NCI-H128 (cell line): ENCODE results near the gene NMT1.

Experiments
- DNase-seq: peaks from one replicate; lab custom pipeline; 2025; ENCODE audit not compliant: unreplicated experiment; lab: John Stamatoyannopoulos, UW

The NMT1 gene

DNA sequence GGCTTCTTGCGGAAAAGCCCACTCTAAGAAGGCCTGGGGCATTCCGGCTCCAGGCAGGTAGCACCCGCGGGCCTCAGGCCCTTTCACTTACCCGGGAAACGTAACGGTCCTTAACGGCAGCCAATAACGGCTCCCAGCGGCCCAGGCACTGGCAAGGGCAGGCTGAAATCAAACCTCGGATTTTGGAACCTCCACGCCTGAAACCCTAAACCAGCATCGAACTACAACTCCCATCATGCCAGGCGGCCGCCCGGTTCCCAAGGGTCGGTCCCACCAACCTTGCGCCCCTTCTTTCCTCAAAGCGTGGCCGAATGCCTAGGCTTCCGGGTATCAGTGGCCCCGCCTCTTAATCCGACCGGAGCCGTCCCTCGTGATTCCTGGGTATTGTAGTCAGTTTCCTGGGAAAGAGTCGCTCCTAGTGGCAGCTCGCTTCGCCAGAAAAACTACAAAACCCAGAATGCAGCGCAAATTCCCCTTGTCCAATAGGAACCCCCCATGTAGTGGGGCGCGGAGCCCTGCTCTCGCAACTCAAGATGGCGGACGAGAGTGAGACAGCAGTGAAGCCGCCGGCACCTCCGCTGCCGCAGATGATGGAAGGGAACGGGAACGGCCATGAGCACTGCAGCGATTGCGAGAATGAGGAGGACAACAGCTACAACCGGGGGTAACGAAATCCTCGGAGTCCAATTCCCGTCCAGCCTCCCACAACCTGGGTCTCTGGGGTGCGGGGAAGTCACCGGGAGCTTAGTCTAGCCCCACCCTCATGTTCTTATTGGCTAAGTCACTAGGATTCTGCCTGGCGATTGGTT is at the start of gene NMT1:
Gene NMT1, plus strand, starts transcription at position 521 of the 809 bp plus-strand sequence. Its CDS starts 13 bp downstream, at position 534.
- peak; percentile 98 for DNase-seq

DNA sequence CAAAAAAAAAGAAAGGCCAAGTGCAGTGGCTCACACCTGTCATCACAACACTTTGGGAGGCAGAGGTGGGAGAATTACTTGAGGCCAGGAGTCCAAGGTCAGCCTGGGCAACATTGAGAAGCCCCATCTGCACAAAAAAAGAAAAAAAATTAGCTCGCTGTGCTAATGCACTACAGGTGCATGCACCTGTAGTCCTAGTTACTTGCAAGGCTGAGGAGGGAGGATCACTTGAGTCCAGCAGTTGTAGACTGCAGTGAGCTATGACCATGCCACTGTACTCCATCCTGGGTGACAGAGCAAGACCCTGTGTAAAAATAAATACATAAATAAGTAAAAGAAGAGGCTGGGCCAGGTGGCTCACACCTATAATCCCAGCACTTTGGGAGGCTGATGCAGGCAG is 49.4 kb upstream of the NMT1 start:
- no peak for DNase-seq

DNA sequence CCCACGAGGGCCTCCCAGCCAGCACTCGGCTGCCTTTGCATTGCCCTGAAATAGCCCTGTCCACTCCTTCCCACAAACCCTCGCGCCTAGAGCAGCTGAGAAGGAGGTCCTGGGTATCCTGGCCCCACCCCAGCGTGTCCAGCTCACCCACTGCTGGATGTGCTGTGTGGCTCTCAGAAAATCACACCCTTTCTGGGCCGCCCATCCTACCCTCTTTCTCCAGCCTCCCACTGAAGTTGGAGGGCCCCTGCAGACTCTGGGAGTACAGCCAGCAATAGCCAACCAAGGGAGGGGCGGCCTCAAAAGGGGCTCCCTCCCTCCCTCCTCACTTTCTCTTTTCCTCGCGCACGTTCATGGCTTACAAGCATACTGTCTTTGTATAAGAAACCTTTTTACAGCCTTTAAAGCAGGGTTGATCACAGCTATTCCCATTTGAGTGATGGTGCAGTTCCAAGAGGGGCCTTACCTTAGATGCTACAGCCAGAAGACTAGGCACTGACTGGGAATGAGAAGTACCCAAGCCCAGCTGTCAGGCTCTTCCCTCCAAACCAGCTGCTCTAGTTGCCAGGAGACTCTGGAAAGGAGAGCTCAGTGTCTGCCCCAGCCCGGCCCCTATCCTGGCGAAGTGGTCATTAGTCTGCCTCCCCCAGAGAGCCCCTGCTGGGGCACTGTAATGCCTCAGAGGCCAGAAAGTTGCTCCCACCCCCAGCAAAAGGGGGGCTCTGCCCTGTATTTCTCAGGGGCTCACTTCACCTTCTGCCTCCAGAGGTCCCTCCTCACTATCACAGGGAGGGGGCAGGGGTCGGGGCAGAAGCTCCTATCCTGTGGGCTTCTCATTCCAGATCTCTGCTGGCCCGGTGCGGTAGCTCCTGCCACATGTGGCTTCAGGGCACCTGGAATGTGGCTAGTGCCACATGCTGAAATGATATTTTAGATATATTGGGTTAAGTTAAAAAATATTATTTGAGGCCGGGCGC is 47.8 kb upstream of the NMT1 start:
- no peak for DNase-seq

DNA sequence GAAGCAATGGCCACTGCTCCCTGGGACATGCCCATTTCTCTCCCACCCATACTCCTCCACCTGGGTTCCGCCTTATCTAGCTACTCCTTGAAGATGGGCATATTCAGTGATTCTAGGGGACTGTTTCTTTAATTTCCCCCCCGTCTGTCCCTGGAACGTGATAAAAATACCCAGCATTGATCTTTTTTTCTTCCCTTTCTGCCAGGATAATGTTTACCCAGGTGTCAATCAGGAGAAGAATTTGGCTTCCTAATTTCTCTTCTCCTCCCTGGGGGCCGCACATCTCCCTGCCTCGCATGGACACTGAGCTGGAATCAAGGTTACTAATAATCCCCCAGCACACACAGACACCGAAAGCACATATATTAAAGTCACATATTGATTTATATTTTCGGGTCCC is 44.9 kb upstream of the NMT1 start:
- no peak for DNase-seq

DNA sequence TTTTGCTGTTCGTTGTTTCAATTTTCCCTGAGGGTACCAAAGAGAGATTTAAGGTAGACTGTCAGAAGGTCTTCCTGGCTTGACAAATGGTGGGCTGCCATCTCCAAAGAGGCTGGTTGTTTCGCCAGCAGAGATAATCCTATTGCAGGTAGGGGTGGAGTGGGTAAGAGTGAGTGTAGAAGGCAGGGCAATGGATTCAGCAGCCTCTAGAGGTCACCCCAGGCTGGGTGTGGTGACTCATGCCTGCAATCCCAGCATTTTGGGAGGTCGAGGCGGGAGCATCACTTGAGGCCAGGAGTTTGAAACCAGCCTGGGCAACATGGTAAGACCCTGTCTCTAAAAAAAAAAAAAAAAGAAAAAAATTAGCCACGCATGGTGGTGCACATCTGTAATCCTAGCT is 44.3 kb upstream of the NMT1 start:
- no peak for DNase-seq

DNA sequence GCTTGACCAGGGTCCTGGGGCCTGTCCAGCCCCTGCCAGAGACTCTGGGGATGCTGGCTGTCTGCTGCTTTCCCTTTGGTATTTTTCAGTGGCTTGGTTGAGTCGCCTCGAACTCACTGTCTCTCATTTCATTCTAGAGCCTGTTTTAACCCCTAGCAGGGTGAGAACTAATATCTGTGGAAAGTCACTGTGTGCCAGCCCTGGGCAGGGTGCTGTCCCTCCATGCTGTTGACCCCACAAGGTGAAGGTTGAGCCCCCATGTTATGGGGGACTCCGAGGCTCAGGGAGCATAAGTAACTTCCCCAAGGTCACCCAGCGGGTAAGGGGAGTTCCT is 42.6 kb upstream of the NMT1 start:
- no peak for DNase-seq

DNA sequence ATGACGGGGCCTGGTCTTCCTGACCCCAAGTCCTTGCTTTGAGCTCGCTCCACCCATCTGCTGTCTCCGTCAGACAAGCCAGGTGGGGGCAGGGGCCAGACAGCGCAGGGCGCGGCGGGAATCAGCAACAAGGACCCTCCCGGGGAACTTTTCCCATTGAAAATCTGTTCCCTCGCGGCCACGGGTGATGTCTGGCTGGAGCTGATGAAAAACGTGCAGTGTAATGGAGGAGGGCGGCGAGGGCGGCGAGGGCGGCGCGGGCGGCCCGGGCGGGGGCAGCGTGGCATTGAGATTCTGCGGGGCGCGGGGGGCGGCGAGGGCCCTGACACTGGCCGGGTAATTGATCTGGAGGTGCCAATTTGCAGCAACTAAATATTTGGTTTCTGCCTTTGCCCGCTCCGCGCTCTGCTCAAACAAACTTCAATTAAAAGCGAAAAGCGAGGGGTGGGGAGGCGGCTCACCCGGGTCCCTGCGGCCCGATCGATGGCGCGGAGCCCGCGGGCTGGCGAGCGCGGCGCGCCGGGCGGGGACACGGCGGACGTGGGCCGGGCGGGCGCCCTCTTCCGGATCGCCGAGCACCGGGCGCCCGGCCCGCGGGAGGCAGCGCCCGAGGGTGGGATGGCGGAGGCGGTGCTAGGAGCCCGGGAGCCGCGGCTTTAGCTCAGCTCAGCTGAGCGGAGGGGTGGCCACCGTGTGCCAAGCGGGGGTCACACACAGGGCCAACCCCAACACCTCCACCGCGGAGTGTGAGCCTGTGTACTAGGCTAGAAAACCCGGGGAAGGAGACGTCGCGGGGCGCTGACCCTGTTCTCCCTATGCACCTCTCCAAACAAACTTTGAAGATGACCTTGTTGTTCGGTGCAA is 42.0 kb upstream of the NMT1 start:
- peak; percentile 7 for DNase-seq

DNA sequence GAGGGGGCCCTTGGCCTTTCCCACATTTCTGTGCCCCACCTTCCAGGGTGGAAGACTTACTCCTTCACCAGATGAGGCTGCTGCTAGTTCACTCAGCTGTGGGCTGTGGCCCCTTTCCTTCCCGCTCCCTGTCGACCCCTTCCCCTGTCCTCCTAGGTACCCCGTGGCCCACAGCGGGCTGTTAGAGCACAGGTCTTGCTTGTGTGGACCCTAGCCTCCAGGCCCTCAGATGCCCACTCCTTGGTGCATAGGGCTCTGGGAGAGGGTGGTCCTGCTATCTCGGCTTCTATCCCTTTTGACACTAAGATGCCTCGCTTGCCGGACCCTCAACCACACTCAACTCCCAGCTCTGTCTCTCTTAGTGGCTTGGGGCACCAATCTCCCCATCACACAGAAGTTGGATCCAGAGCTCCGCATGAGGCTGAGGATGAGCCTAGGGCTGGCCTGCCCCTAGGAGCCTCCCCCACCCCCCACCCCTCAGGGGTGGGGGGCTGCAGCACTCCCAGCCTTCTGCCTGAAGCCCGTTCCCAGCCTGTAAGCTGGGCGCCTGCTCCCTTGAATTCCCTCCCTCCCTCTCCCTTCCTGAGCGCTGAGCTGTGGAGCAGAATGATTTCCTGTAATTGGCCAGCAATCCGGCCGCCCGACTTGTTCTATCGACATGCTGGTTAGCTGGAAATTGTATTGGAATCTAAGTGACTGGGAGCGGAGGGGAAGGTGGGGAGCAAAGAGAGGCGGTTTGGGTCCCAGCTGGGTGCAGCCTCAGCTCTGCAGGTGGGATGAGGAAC is 40.6 kb upstream of the NMT1 start:
- no peak for DNase-seq

DNA sequence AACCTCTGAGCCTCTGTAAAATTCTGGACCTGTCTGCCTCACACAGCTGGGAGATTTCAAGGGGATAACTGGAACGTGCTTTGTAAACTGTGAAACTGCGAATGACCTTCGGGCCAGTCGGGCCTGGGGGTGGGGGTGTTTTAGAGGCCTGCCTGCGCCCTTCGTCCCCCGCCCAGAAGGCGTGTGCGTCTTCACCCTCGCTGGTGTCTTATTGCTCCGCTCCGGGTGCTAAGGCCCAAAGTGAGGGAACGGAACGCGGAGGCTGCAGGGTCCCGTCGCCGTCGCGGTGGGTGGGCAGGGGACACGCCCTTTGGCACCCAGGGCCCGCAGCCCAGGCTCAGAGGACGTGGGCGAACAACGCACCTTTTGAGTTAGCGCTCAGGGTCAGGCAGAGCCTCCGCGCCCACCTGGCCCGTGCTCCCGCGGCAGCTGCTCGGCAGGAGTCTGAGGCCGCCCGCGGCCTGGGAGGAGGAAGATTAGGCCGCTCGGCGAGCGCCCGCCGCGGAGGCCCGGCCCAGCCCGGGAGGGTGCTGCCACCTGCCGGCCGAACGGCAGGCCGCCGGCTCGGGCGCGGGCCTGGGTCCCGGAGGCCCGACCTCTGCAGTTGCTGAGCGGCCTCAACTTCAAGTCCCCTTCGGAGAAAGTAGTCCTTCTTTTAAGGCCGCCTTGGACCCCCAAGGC is 39.4 kb upstream of the NMT1 start:
- DNase-seq, result peak; percentile 2

DNA sequence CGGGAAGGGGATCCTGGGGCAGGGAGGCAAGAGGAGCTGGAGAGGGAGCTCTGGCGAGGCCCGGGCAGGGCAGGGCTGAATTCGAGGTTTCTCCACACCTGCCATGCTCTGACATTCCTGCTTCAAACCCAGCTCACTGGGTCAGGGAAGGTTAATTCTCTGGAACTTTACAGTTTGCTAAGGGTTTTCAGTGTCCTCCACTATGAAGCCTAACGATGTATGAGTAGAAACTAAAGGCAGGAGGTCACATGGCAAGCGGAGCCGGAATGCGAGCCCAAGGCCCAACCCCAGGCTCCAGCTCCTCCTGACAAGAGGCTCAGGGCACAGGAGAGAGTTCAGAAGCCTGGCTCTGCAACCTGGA is 38.8 kb upstream of the NMT1 start:
- DNase-seq, result no peak

DNA sequence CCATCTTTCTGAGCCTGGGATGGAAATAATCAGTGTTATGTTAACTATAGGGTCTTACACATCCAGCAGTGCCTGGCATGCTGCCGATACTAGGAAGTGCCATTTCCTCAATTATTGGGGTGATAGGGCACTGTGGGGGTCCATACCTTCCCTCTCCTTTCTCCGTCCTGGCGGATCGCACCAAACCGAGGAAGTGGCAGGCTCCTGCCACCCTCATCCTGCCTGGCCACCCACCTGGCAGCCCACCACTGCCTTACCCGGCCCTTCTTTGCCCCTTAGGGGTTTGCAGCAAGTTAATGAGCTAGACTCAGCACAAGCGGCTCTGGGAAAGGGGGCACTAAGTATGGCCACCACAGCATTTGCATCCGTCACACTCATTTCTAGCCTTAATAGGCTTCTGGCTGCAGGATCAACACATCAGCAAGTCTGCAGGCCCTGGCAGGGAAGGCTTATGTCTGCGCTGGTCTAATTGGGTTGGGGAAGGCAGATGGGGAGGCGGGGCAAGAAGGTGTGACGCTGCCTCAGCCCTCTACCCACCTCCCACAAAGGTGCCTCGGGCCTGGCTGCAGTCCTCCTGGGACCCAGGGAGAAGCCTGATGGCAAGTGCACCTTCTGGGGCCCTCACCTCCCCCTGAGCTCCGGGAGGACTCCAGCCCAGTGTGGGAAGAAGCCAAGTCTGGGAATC is 38.3 kb upstream of the NMT1 start:
- no peak for DNase-seq

DNA sequence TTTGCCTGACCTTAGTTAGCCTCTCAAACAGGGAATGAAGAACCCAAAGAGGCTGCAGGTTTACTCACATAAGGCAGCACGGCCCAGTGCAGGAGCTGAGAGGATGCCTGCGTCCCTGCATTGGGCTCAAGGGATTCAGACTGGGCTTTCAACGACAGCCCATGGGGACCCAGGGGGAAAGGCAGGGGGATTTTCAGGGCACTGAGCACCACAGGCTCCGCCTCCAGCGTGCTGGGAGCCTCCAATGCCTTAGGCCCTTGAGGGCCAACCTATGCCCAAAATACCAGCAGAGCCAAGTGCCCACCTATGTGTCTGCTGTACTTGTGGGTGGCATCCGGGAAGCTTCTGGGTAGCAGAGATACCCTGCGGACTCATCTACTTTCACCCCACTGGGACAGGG is 32.0 kb upstream of the NMT1 start:
- DNase-seq, result no peak

DNA sequence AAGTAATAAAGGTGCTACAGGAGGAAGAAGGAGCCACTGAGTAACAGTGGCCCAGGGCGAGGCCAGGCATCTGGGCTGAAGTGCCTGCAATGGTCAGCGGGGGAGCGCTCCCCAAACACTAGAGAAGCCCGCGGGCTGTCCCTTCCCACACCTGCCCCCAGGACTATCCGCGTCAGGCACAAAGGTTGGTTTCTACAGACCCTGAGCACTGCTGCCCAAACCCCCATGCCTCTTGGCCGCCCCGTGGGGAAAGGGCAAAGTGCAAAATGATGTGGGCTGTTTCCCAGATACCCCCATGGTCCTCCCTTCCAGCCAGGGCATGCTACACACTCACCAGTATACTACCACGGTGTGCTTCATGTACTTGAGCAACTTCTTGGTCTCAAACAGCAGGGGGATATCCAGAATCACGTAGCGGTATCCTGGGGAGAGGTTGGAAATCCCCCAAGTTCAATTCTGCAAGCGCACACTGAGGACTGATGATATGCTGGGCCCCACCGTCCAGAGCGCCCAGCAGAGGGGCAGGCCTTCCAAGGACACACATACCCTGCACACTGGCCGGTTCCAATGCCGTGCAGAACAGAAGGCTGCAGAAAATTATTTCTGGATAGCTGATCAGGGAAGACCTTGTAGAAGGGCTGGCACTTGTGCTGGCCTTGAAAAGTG is 31.2 kb upstream of the NMT1 start:
- no peak for DNase-seq

DNA sequence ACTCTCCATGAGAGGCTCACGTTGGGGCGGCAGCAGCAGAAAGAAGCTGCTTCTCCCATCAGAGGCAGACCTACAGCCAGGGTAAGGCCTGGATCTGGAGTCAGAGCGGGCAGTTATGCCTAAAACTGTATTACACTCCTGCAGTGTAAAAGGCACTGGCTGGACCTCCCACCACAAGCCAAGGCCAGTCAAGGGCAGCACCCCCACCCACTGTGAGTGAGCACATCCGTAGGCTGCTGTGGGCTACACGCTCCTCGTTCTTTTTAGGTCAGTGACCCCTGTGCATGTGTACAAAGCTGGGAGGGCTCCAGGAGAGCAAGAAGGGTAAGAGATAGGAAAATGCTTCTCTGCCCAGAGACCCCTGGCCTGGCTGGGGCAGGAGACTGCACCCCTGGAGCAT is 30.4 kb upstream of the NMT1 start:
- DNase-seq, result no peak

DNA sequence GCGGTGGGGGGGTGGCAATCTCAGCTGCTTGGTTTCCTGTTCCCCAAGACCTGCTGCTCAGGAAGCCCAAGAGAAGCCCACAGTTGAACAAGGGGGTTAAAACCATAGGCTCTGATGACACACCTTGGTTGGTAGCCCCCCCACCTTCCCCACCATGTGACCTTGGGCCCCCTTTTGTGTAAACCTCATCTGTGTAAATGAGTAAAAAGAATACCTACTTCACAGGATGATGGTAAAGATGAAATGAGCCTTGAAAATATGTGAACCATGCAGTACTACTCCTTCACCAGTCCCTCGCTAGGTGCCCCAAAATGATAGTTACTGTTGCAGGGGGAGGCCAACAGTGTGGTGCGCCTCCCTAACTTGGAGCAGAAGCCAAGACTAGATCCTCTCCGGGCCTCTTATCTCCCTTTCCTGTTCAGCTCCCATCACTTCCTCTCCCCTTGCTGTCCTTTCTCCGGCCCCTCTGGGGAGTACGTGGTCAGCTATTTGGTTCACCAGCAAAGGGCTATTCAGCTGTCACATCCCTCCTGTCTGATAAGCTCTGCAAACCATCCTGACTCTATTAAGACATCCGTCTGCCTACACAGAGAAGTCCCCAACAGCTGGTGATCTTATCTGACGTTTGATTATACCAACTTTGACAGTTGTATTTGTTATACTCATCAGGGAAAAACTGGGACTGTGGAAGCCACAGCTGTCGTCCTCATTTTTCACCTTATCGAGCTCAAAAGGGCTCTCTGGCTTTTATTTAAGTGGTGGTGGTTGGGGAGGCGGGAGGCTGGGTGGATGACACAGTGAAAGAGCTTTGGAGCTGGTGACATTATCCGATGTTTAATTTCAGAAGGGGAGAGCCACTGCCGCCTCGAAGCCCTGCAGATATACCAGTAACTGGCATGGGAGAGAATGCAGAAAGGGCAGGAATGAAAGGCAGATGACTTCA is 29.6 kb upstream of the NMT1 start:
- no peak for DNase-seq

DNA sequence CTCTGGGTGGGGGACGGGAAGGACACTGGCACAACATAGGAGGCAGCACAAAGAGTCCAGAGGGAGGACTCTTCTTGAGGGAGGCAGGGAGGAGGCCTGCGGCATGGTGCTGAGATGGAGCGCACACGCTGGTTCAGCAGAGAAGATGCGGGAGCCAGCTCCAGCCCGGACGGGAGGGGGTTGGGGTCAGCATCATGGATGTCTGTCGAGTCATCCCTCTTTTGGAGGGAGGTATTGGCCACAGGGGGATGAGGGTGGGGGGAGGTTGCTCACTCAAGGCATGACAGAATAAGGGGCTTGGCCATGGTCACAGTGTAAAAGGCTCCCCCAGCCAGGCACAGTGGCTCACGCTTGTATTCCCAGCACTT is 29.0 kb upstream of the NMT1 start:
- no peak for DNase-seq

DNA sequence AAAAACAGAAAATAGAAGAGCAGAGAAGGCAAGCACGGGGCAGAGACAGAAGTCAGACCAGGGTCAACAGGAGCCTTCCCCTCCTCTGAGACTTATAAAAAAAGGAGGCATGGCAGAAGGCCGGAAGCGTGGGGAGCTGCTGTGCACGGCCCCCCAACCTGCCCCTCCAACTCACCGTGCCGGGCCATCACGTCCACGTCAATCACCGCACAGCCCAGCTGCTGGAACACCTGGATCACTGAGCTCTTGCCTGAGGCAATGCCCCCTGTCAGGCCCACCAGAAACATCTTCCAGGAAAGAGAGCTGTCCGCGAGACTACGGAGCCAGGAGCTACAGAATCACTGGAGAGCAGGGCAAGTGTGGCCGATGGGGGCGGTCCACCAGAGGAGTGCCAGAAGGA is 26.5 kb upstream of the NMT1 start:
- DNase-seq, result no peak

DNA sequence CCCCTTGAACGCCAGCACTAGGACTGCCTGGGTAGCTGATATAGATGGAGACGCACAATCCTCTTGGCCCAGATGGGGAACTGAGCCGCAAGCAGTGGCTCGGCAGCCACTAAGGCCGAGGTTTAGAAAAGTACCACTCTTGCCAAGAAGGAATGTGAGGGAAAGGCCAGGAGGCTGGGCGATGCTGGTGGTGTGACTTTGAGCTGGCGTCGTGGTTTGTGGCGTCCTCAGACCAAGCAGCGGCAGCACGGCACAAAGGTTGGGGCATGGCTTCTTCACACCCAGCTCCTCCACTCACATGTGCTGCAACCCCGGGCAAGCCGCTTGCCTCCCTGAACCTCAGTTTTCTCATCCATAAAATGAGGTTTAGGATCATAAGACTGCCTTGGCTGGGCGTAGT is 25.3 kb upstream of the NMT1 start:
- no peak for DNase-seq
